HG02588 (cell line): Measurements from ENCODE around the gene WDR33.

Experiments
- ATAC-seq: cut with Tn5 transposase; IDR thresholded peaks from one replicate; pipeline ENCODE4 v1.9.1; 2021; ENCODE audit warnings: mild to moderate bottlenecking, moderate library complexity; ENCODE audit not compliant: unreplicated experiment

WDR33 gene

GRCh38 chr2:127769587-127769986, 41.4 kb downstream of the WDR33 start:
- ATAC-seq, result no peak

GRCh38 chr2:127768775-127769479, 42.0 kb downstream of the WDR33 start:
- no peak for ATAC-seq

DNA sequence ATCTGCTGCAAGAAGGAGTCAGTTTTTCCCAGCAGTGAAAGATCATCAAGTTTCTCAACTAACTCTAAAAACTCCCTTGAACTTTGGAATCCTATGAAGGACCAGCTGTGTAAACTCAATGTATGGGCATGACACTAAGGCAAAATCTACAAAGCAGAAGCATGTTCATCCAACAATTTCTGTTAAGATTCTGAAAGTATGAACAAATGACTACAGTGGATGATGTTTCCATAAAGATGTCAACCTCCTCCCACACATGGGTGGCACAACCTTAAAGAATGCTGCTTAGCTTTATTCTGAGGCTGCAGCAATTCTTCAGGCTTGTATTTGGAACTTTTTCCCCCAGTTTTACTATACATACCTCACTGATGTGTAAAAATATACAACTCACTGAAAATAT, 47.2 kb downstream of the WDR33 start:
- no peak for ATAC-seq

- no peak for ATAC-seq
These were observed 48.1 kb downstream of the WDR33 start for GRCh38 chr2:127762846-127763245.

- ATAC-seq, result no peak
These were observed 48.5 kb downstream of the WDR33 start for GRCh38 chr2:127762441-127762840.

DNA sequence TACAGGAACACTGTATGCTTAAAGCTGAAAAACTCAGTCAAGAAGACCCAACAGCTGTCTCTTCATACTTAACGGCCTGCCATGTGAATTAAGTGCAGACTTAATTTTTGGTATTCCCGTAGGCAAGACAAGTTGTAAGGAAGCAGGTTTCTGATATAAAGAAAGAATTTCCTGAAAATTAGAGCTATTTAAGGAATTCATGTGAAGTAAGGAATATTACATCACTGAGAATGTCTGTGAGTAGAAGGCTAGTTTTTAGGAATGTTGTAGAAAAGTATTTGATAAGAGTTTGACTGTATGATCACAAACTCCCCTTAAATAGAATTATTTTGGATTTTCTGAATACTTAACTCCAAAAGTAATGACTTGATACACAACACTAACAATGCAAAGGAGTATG, 51.0 kb downstream of the WDR33 start:
- ATAC-seq, result no peak

DNA sequence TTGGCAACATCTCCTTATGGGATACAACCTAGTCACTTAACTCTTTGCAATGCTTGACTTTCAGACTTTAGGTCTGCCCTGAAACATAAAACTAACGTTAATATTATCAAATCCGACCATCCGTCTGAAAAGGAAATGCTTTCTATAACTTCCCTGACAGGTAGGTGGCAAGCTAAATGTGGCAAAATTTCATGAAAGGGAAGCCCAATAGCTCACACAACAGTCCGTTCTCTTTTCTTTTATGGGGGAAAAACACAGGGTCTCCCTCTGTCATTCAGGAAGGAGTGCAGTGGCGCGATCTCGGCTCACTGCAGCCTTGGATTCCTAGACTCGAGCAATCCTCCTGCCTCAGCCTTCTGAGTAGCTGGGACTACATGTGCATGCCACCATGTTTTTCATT, 56.8 kb downstream of the WDR33 start:
- ATAC-seq, result no peak

DNA sequence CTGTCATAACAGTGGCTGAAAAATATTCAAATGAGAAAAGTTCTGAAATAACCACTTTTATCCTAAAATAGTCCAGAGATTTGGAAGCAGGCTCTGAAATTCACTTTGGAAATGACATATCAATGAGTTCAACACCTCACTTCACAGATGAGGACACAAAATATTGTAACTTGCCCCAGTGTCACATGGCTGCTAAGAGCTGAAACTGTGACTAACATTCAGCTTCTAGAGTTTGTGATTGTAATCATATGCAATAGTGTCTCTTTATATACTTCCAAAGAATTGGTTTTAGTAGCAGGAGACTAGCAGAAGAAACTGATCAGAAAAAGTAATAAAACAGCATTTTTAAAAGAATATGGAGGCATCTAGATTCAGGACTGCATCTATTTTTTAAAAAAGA, 57.6 kb downstream of the WDR33 start:
- ATAC-seq, result no peak

DNA sequence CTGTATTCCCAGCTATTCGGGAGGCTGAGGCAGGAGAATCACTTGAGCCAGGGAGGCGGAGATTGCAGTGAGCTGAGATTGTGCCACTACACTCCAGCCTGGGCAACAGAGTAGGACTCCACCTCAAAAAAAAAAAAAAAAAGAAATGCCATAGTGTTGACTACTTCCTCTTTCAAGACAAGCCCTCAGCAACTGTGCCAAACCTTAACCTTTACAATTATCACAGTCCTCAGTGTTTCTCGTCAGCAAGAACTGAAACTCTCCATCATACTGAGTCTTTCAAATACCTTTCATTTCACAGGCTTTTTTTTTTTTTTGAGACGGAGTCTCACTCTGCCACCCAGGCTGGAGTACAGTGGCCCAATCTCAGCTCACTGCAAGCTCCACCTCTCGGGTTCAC, 61.4 kb downstream of the WDR33 start:
- ATAC-seq, result peak; percentile 99

- no peak for ATAC-seq
These were observed 63.4 kb downstream of the WDR33 start for GRCh38 chr2:127747621-127748020.

DNA sequence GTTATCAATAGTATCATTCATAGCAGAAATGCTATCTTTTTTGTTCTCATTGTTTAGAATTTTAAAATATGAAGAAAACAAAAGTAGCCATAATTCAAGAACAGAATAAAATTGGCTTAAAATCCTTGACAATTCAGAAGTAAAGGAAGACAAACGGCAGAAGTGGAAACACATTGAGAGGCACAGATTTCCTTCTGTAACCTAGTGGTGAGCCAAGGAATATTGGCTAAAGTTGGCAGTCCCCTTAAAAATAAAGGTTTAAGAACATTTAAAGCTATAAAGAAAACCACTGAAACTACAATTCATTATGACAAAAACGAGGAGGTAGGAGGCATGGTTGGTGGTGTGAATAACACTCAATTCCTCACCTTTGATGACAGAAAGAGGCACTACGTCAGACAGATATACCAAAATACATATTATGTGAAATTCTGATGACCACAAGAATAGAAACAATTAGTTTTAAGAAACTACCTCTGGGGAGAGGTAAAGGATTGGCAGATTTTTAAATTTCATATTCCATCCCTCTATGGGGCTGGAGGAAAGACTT, 67.4 kb downstream of the WDR33 start:
- no peak for ATAC-seq

DNA sequence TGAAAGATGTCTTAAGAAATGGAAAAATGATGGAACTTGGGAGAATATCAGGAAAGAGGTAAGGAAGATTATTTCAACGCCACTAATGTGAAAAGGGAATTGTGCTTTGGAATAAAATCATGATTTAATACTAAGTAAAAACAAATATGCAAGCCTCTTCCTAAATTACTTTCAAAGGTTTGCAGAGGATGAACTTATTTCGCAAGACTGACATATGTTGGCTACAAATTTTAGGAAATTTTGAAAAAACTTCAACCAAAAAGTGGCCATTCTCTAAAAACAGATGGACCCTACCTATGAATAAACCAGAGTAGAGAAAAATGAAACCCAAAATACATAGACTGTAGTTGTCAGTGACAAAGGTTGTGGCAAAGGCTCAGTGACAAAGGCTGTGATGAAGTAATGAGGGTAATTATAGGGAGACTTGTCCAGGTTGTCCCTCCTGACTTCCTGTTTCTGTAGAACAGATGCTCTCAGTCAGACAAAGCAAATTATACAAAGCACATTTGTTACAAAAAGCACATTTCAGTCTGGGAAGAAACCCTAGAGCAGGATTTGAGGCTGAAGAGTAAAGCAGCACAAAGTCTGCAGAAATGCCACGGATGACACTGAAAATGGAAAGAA, 70.2 kb downstream of the WDR33 start:
- ATAC-seq, result no peak

GRCh38 chr2:127739800-127740199, 71.2 kb downstream of the WDR33 start:
- no peak for ATAC-seq

GRCh38 chr2:127737892-127738291, 73.1 kb downstream of the WDR33 start:
- no peak for ATAC-seq

DNA sequence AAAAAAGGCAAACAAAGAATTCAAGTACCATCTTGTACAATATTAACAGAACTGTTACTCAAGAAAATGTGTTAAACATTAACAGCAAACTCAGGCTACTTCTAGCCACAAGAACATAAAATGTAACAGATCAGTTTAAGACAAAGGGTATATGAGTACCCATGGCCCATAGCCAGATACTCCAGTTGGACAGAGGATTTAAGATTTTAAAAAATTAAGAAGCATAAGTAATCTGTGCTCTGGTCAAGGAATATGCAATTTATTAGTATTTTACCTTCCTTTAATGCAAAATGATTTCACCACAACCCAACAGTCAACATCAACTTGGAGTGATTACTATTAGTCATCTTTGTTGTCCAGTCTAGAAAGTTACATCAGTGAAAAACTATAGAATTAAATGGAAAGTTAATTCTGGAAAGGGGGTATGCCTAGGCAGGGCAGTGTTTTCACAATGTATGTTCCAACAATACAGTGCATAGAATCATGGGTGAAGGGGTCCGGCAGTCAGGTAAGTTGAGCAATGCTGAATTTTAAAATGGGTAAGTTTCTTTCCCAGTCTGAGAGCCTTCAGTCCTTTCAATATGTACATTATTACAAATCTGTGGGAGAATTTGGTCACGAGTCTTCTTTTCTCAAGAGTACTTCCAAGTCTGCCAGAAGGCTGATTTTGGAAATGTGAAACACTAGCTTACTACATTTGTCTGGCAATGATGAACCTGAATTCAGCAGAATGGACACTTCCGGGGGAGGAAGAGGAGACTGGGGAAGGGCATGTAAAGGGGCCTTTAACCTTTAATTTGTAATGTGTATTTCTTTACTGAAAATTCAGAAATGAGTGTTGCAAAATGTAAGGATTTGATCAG, 75.2 kb downstream of the WDR33 start:
- ATAC-seq, result peak; percentile 59

GRCh38 chr2:127735044-127735443, 75.9 kb downstream of the WDR33 start:
- no peak for ATAC-seq

DNA sequence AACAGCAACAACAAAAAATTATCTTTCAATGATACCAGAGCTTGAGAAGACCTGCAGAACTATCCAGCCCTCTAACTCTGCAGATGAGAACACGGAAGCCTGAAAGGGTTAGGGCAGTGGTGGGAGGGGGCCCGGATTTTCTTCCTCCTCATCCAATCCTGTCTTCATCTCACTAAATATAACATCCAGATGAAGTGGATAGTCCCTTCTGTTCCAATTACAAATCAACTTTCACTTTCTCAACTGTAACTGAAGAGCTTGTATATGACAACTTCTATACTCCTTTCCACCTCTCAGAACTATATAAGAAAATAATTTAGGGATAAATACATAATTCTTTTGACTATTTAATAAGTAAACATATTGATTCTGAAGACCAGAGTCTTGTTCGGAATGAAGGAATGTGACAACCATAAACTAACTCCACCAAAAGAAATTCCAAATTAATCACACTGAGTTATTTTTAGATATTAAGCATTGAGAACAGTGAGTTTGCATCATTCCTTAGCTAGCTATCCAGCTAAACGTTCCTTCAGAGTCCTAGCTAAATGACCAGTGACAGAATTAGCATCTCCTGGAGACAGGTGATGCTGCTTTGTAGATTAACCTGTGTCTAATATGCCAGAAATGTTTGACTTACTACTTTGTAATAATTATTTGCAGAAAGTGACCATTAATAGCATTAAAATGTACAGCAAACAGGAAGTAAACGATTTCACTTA, 77.0 kb downstream of the WDR33 start:
- ATAC-seq, result no peak

GRCh38 chr2:127733113-127733815, 77.7 kb downstream of the WDR33 start:
- no peak for ATAC-seq

- ATAC-seq, result no peak
These were observed 84.7 kb downstream of the WDR33 start for GRCh38 chr2:127726158-127726880.

DNA sequence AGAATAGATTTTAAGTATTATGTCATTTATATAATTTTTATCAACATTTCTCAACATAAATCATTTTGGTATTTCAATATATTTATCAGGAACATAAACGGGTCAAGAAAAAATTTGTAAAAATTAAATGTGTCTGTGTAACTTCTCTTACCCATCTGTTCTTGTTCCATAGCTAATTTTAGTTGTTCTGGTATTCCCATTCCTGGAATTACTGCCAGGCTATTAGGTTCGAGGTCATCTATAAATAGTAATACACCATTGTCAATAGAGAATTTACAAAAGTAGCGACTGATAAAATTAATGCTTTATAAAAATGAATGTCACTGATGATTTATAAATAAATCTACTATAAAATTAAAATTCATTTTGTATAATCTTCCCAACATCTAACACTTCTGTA, 88.2 kb downstream of the WDR33 start:
- no peak for ATAC-seq
